Transverse colon (tissue), 4 donors: ENCODE measurements around the gene VASH2. TPM values are rescaled to one million over a fixed set of nuclear protein-coding genes. Genes with fewer than 3 reads are reported as not detected.

Experiments used
- DNase-seq: peaks from one replicate; pipeline ENCODE4 v3.0.0-alpha.2; 2019
- H3K27ac ChIP-seq, 4 donors: fragments of 200-600 bp; sonication (generic); 2 replicates each; pipeline ENCODE4 v1.5.1; 2016 to 2018; ENCODE audit warnings: inconsistent platforms in 4 of 4
- H3K27me3 ChIP-seq: fragments of 200-600 bp; sonication (generic); 2 replicates; pipeline ENCODE4 v1.5.1; 2017; ENCODE audit warnings: inconsistent platforms
- H3K36me3 ChIP-seq, 4 donors: fragments of 200-600 bp; sonication (generic); 2 replicates each; pipeline ENCODE4 v1.5.1; 2017 to 2019; ENCODE audit warnings: inconsistent platforms in 4 of 4
- H3K4me1 ChIP-seq, 4 donors: fragments of 200-600 bp; sonication (generic); 2 replicates each; pipeline ENCODE4 v1.5.1; 2017 to 2020; ENCODE audit warnings: inconsistent platforms in 4 of 4
- H3K4me3 ChIP-seq, 4 donors: fragments of 200-600 bp; sonication (generic); 1 replicate in 1 of 4; 2 replicates in 3 of 4; pipeline versions ENCODE4 v1.5.1 to v1.6.1; 2017 to 2019; ENCODE audit warnings: inconsistent platforms in 4 of 4
- H3K9me3 ChIP-seq, 2 donors: fragments of 200-600 bp; sonication (generic); 2 replicates each; pipeline ENCODE4 v1.5.1; 2017 to 2019; ENCODE audit warnings: inconsistent platforms in 2 of 2
- CTCF ChIP-seq, 5 experiments: fragments of 200-600 bp in 3 of 5; fragments of 450-650 bp in 2 of 5; sonication (generic) in 3 of 5; IDR thresholded peaks; 1 replicate in 2 of 5; 2 replicates in 3 of 5; pipeline ENCODE4 v1.5.1; 2016 to 2017; ENCODE audit warnings: antibody characterized with exemption in 5 of 5, inconsistent platforms in 3 of 5, mild to moderate bottlenecking in 2 of 5, moderate library complexity in 1 of 5
- EP300 ChIP-seq: sonication (generic); formaldehyde crosslinking; IDR thresholded peaks from one replicate; pipeline ENCODE4 v1.6.1; 2017; ENCODE audit warnings: antibody characterized with exemption, low read depth
- POLR2A ChIP-seq: fragments of 450-650 bp; IDR thresholded peaks from one replicate; pipeline ENCODE4 v1.6.1; 2016; ENCODE audit warnings: antibody characterized with exemption, mild to moderate bottlenecking, moderate library complexity
- POLR2AphosphoS5 ChIP-seq, 3 donors: sonication (generic); formaldehyde crosslinking; IDR thresholded peaks; one replicate each; pipeline ENCODE4 v1.6.1; 2016; ENCODE audit warnings: antibody characterized with exemption in 3 of 3
- WGBS, 2 donors: methylation state at CpG; one replicate each; pipeline ENCODE4 v1.1.5; 2018; ENCODE audit warnings: low coverage in 1 of 2; 5-methylcytosine and 5-hydroxymethylcytosine counted together
- in situ Hi-C, 4 donors: fragments of 200-750 bp; cut with MboI; loops; one replicate each; pipeline versions ENCODE4 v1.15.0 to v1.15.1; 2017; ENCODE audit warnings: low sequenced_read_pairs in 3 of 4, low pct_ligation_motif_present in 1 of 4, low pct_unique_long_range_greater_than_20kb in 1 of 4
- intact Hi-C: fragments of 100-400 bp; cut with DNase I; formaldehyde crosslinking; loops from one replicate; pipeline ENCODE4 v1.15.1; 2023; ENCODE audit warnings: low total_unique reads
- total RNA-seq, 4 donors: library from RNA; depleted of rRNA; stranded (reverse); fragments of >200 nt; gene quantifications; one replicate each; pipeline ENCODE4 v1.1.0, GENCODE V29; 2016

The VASH2 gene
- total RNA-seq, 4 donors from 2014 or later, result 1.1 to 1.7 TPM; not detected in 2

- WGBS, 2 donors, result 81 to 100% methylated on average over 2 to 3 of the region's 3 CpGs
- no peaks in the 10 kb centered on the region for H3K36me3 ChIP-seq
- H3K27ac ChIP-seq, result no peak overlapping the region
- peaks cover 30% of the 10 kb centered on the region for H3K27me3 ChIP-seq
- no peak for TF ChIP-seq POLR2A
- TF ChIP-seq CTCF (IDR thresholded peaks at IDR 0.05), result no peak
- no peak for TF ChIP-seq POLR2AphosphoS5 (IDR thresholded peaks at IDR 0.05)
- TF ChIP-seq EP300, result no peak
- intact Hi-C loops, result no loop called here
- in situ Hi-C loops, result no loop called here
- DNase-seq, result no peak
- no peak overlapping the region for H3K4me3 ChIP-seq
- H3K4me1 ChIP-seq, result peaks cover 0 to 25% (median 8%) of the 10 kb centered on the region in 4 donors
- no peaks in the 10 kb centered on the region for H3K9me3 ChIP-seq
These were observed 4.8 kb downstream of the VASH2 start for GRCh38 chr1:212955098-212955497.

- WGBS, 2 donors, result 77 to 79% methylated on average over 7 to 8 of the region's 8 CpGs
- intact Hi-C loops (no loop called here), in situ Hi-C loops (no loop called here)
- TF ChIP-seq POLR2AphosphoS5 (IDR thresholded peaks at IDR 0.05), result no peak
- Histone ChIP-seq H3K36me3 (no peaks in the 10 kb centered on the region), H3K27me3 (peaks cover 21% of the 10 kb centered on the region), H3K27ac (no peak overlapping the region), H3K4me3 (no peak overlapping the region), H3K9me3 (no peaks in the 10 kb centered on the region), H3K4me1 (peaks cover 0 to 17% (median 3%) of the 10 kb centered on the region in 4 donors)
- no peak for DNase-seq
These were observed 5.8 kb downstream of the VASH2 start for GRCh38 chr1:212955961-212956620.

- peaks cover 0 to 5% (median 0%) of the 10 kb centered on the region in 4 donors for H3K4me1 ChIP-seq
- intact Hi-C loops (no loop called here), in situ Hi-C loops (no loop called here)
- no peaks in the 10 kb centered on the region for H3K36me3 ChIP-seq
- WGBS, 2 donors, result 94 to 98% methylated on average over 5 to 6 of the region's 6 CpGs
- H3K4me3 ChIP-seq, result no peak overlapping the region
- no peak for DNase-seq
- H3K9me3 ChIP-seq, result no peaks in the 10 kb centered on the region
- H3K27ac ChIP-seq, result no peak overlapping the region
- H3K27me3 ChIP-seq, result peaks cover 7% of the 10 kb centered on the region
- TF ChIP-seq CTCF (IDR thresholded peaks at IDR 0.05), result no peak
- TF ChIP-seq POLR2AphosphoS5 (IDR thresholded peaks at IDR 0.05), result no peak
- TF ChIP-seq EP300, result no peak
- no peak for TF ChIP-seq POLR2A
These were observed 7.2 kb downstream of the VASH2 start for GRCh38 chr1:212957546-212957945.

GRCh38 chr1:212958175-212958574 is 7.8 kb downstream of the VASH2 start:
- TF ChIP-seq POLR2A (no peak), POLR2AphosphoS5 (IDR thresholded peaks at IDR 0.05) (no peak), CTCF (IDR thresholded peaks at IDR 0.05) (no peak), EP300 (no peak)
- no peak overlapping the region for H3K27ac ChIP-seq
- no peaks in the 10 kb centered on the region for H3K4me1 ChIP-seq
- 72% methylated on average over 10 of the region's 10 CpGs; no CpG with 5 or more reads in 1 of the 2 donors for WGBS, 2 donors
- H3K36me3 ChIP-seq, result no peaks in the 10 kb centered on the region
- intact Hi-C loops, result no loop called here
- in situ Hi-C loops, result no loop called here
- peaks cover 1% of the 10 kb centered on the region for H3K27me3 ChIP-seq
- H3K4me3 ChIP-seq, result no peak overlapping the region
- H3K9me3 ChIP-seq, result no peaks in the 10 kb centered on the region
- no peak for DNase-seq
